Keratinocyte (primary cell): ENCODE results near the gene OR52A1. TPM values are rescaled to one million over a fixed set of nuclear protein-coding genes. Genes with fewer than 3 reads are reported as not detected.
"Not testable (repeated sequence)": the region's sequence is repeated elsewhere in the genome, so short reads cannot be mapped to it uniquely, and the experiment has no call there.

ENCODE experiments used
- DNase-seq: peaks from one replicate; pipeline ENCODE4 v3.0.0-alpha.2; 2011; ENCODE audit warnings: low read depth, missing footprints, low spot score
- FAIRE-seq: peaks from 2 replicates; lab custom pipeline; 2011; peaks lifted over from hg19 to GRCh38; lab: Jason Lieb, UNC
- H2AFZ ChIP-seq: 2 replicates; pipeline ENCODE4 v1.6.0; 2012; ENCODE audit warnings: low read length, control low read depth, inconsistent platforms; ENCODE audit not compliant: control insufficient read depth
- H3K27ac ChIP-seq: 2 replicates; pipeline ENCODE4 v1.5.1; 2011; ENCODE audit warnings: low read length; ENCODE audit not compliant: control insufficient read depth, insufficient read depth
- H3K27me3 ChIP-seq: 3 replicates; pipeline ENCODE4 v1.6.0; 2011; ENCODE audit warnings: low read length; ENCODE audit not compliant: control insufficient read depth, insufficient read depth; ENCODE audit errors: extremely low read depth
- H3K36me3 ChIP-seq, 2 experiments: 2 replicates in 1 of 2; 3 replicates in 1 of 2; pipeline ENCODE4 v1.5.1; 2011; ENCODE audit warnings: low read length in 2 of 2, mild to moderate bottlenecking in 1 of 2; ENCODE audit not compliant: control insufficient read depth in 2 of 2, insufficient read depth in 2 of 2; ENCODE audit errors: extremely low read depth in 1 of 2
- H3K4me1 ChIP-seq: 3 replicates; pipeline ENCODE4 v1.5.1; 2011; ENCODE audit warnings: low read length; ENCODE audit not compliant: control insufficient read depth, insufficient read depth; ENCODE audit errors: extremely low read depth
- H3K4me2 ChIP-seq: 3 replicates; pipeline ENCODE4 v1.6.0; 2011; ENCODE audit warnings: low read depth, low read length; ENCODE audit not compliant: control insufficient read depth, insufficient read depth; ENCODE audit errors: extremely low read depth
- H3K4me3 ChIP-seq, 3 experiments: fragments of 200-600 bp in 1 of 3; sonication (generic) in 1 of 3; 2 replicates in 2 of 3; 3 replicates in 1 of 3; pipeline ENCODE4 v1.5.1; 2011 to 2016; ENCODE audit warnings: low read length in 3 of 3, mild to moderate bottlenecking in 3 of 3, control low read depth in 2 of 3, inconsistent platforms in 1 of 3, low read depth in 1 of 3, mixed read lengths in 1 of 3, mixed run types in 1 of 3, moderate library complexity in 1 of 3; ENCODE audit not compliant: control insufficient read depth in 2 of 3, insufficient read depth in 2 of 3; ENCODE audit errors: extremely low read depth in 1 of 3
- H3K79me2 ChIP-seq: 2 replicates; pipeline ENCODE4 v1.6.0; 2012; ENCODE audit warnings: low read length; ENCODE audit not compliant: control insufficient read depth, insufficient read depth
- H3K9ac ChIP-seq: 3 replicates; pipeline ENCODE4 v1.6.0; 2011; ENCODE audit warnings: low read length; ENCODE audit not compliant: control insufficient read depth, insufficient read depth; ENCODE audit errors: extremely low read depth
- H3K9me1 ChIP-seq: 3 replicates; pipeline ENCODE4 v1.6.0; 2011; ENCODE audit warnings: low read length; ENCODE audit not compliant: control insufficient read depth, insufficient read depth; ENCODE audit errors: extremely low read depth
- H3K9me3 ChIP-seq: 2 replicates; pipeline ENCODE4 v1.5.1; 2012; ENCODE audit warnings: low read depth, low read length; ENCODE audit not compliant: control insufficient read depth
- H4K20me1 ChIP-seq: 3 replicates; pipeline ENCODE4 v1.6.0; 2011; ENCODE audit warnings: low read length; ENCODE audit not compliant: control insufficient read depth, insufficient read depth; ENCODE audit errors: extremely low read depth
- CTCF ChIP-seq, 3 experiments: IDR thresholded peaks in 1 of 3; conservative IDR thresholded peaks in 1 of 3; optimal IDR thresholded peaks in 1 of 3; 2 replicates in 2 of 3; 3 replicates in 1 of 3; pipeline versions ENCODE3 to v1.5.1; 2011; ENCODE audit warnings: low read length in 3 of 3, mild to moderate bottlenecking in 3 of 3, moderate library complexity in 2 of 3, control low read depth in 1 of 3, inconsistent platforms in 1 of 3; ENCODE audit not compliant: insufficient read depth in 2 of 3; ENCODE audit errors: extremely low read depth in 1 of 3
- EZH2 ChIP-seq: IDR thresholded peaks from one replicate; pipeline ENCODE4 v1.6.1; 2012; ENCODE audit warnings: inconsistent platforms, mild to moderate bottlenecking, low read length, moderate library complexity
- dilution Hi-C: fragments of 300-500 bp; cut with MboI; formaldehyde crosslinking; loops from one replicate; pipeline ENCODE4 v1.7.0; 2020; ENCODE audit warnings: low sequenced_read_pairs; ENCODE audit not compliant: extremely low pct_ligation_motif_present
- polyA plus RNA-seq, 5 experiments: library from polyadenylated mRNA; depleted of rRNA in 3 of 5; stranded (reverse) in 3 of 5; stranded (forward) in 1 of 5; unstranded in 1 of 5; fragments of >200 nt; gene quantifications; 1 replicate in 1 of 5; 2 replicates in 3 of 5; 3 replicates in 1 of 5; pipeline versions ENCODE4 v1.2.1 to v1.2.3, GENCODE V29; 2011 to 2012; ENCODE audit warnings: missing spikeins in 2 of 5, low read depth in 1 of 5, low replicate concordance in 1 of 5

Gene OR52A1
- polyA plus RNA-seq, 1 donor (not counting 4 experiments of a cell fraction or from before 2014, with no cell fraction given): not detected

- H3K4me2 ChIP-seq, H3K9me1 ChIP-seq, H3K79me2 ChIP-seq, dilution Hi-C loops, H4K20me1 ChIP-seq, DNase-seq, FAIRE-seq, H3K27me3 ChIP-seq, H3K27ac ChIP-seq, H3K9me3 ChIP-seq, H2AFZ ChIP-seq, H3K4me1 ChIP-seq, H3K36me3 ChIP-seq, H3K9ac ChIP-seq, H3K4me3 ChIP-seq: not testable (repeated sequence)
These were observed 6.5 kb upstream of the OR52A1 start for GRCh38 chr11:5161045-5161444.

- H3K4me1 ChIP-seq, H2AFZ ChIP-seq, H3K9me3 ChIP-seq, dilution Hi-C loops, H3K36me3 ChIP-seq, H3K9ac ChIP-seq, H3K9me1 ChIP-seq, DNase-seq, H4K20me1 ChIP-seq, H3K27ac ChIP-seq, H3K4me3 ChIP-seq, H3K4me2 ChIP-seq, FAIRE-seq, H3K79me2 ChIP-seq, H3K27me3 ChIP-seq: not testable (repeated sequence)
These were observed 5.7 kb upstream of the OR52A1 start for GRCh38 chr11:5160217-5160616.

GRCh38 chr11:5159806-5160205 lies 5.2 kb upstream of the OR52A1 start:
- Histone ChIP-seq H3K36me3 (no peaks in the 10 kb centered on the region), H3K79me2 (no peaks in the 10 kb centered on the region), H2AFZ (no peak overlapping the region), H3K4me3 (no peak overlapping the region), H3K27me3 (no peaks in the 10 kb centered on the region), H3K9me3 (no peaks in the 10 kb centered on the region), H3K4me2 (no peak overlapping the region), H4K20me1 (no peaks in the 10 kb centered on the region), H3K9ac (no peak overlapping the region), H3K4me1 (no peaks in the 10 kb centered on the region), H3K27ac (no peak overlapping the region), H3K9me1 (no peaks in the 10 kb centered on the region)
- FAIRE-seq (no peak), DNase-seq (no peak)
- TF ChIP-seq CTCF (optimal IDR thresholded peaks at IDR 0.05 in 1 of 3, IDR thresholded peaks at IDR 0.05 in 1 of 3, conservative IDR thresholded peaks at IDR 0.05 in 1 of 3; ENCODE audit: extremely low read depth in 1 of 3, insufficient read depth in 2 of 3, low read length in 3 of 3) (no peak), EZH2 (no peak)
- dilution Hi-C loops: no loop called here
